ENCODE measurements around the gene TMEM35B. TPM values are rescaled to one million over a fixed set of nuclear protein-coding genes. Genes with fewer than 3 reads are reported as not detected.
A peak's percentile ranks its signal among the peaks of the same experiment; 100 is the strongest.
"Not testable (repeated sequence)": the region's sequence is repeated elsewhere in the genome, so short reads cannot be mapped to it uniquely, and the experiment has no call there.

TMEM35B gene
- total RNA-seq, 1 donor from 2014 or later = 38.1 TPM

DNA sequence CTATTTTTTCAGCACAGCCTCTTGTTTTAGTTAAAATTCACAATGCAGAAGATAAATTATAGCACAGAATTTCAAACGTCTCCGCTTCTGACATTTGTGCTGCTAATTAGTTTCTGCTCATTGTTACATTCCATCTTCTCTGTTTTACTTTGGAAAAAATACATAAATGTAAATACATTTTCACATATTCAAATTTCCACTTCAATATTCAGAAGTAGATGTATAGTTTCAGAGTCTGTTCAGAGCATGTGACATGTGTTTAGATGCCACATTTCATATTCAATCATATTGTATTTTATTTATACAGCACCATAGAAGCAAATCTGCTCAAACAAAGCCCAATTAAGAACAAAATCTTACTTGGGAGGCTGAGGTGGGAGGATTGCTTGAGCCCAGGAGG, 19.6 kb downstream of the TMEM35B start:
- H3K36me3 ChIP-seq (ENCODE audit: control insufficient read depth, insufficient read depth, low read length) = no peaks in the 10 kb centered on the region
- TF ChIP-seq, protein P1, sequence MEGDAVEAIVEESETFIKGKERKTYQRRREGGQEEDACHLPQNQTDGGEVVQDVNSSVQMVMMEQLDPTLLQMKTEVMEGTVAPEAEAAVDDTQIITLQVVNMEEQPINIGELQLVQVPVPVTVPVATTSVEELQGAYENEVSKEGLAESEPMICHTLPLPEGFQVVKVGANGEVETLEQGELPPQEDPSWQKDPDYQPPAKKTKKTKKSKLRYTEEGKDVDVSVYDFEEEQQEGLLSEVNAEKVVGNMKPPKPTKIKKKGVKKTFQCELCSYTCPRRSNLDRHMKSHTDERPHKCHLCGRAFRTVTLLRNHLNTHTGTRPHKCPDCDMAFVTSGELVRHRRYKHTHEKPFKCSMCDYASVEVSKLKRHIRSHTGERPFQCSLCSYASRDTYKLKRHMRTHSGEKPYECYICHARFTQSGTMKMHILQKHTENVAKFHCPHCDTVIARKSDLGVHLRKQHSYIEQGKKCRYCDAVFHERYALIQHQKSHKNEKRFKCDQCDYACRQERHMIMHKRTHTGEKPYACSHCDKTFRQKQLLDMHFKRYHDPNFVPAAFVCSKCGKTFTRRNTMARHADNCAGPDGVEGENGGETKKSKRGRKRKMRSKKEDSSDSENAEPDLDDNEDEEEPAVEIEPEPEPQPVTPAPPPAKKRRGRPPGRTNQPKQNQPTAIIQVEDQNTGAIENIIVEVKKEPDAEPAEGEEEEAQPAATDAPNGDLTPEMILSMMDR (IDR thresholded peaks at IDR 0.05; ENCODE audit: insufficient read depth, low read length, poor library complexity, severe bottlenecking) = no peak
- DNase-seq (ENCODE audit: low read depth) = no peak
- no peak overlapping the region for H3K4me3 ChIP-seq (ENCODE audit: low read depth, low read length)
- H3K27me3 ChIP-seq (ENCODE audit: control insufficient read depth, insufficient read depth, low read length) = no peaks in the 10 kb centered on the region

DNA sequence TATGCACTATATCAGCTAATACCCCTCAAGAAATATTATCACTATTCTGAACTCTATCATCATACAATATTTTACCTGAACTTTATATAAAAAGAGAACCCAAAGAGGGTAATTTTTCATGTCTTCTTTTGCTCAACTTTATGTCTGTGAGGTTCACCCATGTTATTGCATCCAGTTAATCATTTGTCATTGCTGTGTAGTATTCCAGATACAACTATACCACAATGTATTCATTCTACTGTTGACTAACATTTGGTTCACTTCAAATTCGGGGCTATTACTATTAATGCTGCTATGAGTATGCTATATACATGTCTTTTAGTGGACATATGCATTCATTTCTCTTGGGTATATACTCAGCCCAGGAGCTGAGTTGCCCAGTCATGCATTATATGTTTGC, 34.7 kb downstream of the TMEM35B start:
- TF ChIP-seq, protein P1 (IDR thresholded peaks at IDR 0.05; ENCODE audit: insufficient read depth, low read length, poor library complexity, severe bottlenecking) = no peak
- Histone ChIP-seq H3K4me3 (ENCODE audit: low read depth, low read length) (no peak overlapping the region), H3K36me3 (ENCODE audit: control insufficient read depth, insufficient read depth, low read length) (no peaks in the 10 kb centered on the region), H3K27me3 (ENCODE audit: control insufficient read depth, insufficient read depth, low read length) (no peaks in the 10 kb centered on the region)
- DNase-seq (ENCODE audit: low read depth) = no peak

DNA sequence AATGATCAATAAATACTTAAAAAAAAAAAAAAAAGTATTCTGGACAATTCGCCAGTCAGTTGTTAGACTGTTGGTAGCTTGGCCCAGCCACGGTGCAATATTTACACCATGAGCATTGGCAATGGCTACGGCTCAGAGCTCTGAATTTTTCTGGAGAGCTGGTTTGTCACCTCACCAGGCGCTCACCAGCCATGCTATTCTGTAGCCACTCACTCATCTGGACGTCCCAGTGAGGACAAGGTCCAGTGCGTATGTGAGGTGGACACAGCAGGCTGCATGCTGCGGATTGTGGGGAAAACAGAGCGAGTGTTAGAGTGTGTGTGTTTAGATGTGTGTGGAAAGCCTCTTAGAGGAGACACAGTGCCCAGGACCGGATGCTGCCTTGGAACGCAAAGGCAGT, 36.4 kb downstream of the TMEM35B start:
- DNase-seq (ENCODE audit: low read depth); H3K4me3 ChIP-seq (ENCODE audit: low read depth, low read length); H3K36me3 ChIP-seq (ENCODE audit: control insufficient read depth, insufficient read depth, low read length); H3K27me3 ChIP-seq (ENCODE audit: control insufficient read depth, insufficient read depth, low read length): not testable (repeated sequence)

DNA sequence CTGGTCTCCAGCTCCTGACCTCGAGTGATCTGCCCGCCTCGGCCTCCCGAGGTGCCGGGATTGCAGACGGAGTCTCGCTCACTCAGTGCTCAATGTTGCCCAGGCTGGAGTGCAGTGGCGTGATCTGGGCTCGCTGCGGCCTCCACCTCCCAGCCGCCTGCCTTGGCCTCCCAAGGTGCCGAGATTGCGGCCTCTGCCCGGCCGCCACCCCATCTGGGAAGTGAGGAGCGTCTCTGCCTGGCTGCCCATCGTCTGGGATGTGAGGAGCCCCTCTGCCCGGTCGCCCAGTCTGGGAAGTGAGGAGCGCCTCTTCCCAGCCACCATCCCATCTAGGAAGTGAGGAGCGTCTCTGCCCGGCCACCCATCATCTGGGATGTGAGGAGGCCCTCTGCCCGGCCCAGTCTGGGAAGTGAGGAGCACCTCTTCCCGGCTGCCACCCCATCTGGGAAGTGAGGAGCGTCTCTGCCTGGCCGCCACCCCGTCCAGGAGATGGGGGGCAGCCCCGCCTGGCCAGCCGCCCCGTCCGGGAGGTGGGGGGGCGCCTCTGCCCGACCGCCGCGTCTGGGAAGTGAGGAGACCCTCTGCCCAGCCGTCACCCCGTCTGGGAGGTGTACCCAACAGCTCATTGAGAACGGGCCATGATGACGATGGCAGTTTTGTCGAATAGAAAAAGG, 37.4 kb downstream of the TMEM35B start:
- not testable (repeated sequence) for H3K27me3 ChIP-seq (ENCODE audit: control insufficient read depth, insufficient read depth, low read length); H3K4me3 ChIP-seq (ENCODE audit: low read depth, low read length); DNase-seq (ENCODE audit: low read depth); H3K36me3 ChIP-seq (ENCODE audit: control insufficient read depth, insufficient read depth, low read length)

DNA sequence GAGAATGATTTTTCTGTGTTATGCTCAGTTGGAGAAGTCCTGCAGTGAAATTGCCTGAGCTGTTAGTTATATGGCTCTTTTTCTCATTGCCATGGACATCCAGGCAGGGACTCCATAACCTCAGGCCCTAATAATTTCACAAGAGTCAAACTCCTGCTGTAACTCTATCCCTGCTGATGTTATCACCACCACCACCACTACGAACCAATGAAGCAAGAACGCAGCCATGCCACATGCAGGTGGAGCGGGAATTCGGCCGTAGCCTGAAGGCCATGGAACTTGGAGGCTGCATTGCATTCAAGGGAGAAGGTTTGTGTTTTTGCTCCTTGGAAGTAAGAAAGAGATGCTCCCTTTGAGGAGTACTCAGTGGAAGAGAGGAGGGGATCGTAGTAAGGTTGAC, 38.9 kb downstream of the TMEM35B start:
- Histone ChIP-seq H3K36me3 (ENCODE audit: control insufficient read depth, insufficient read depth, low read length) (no peaks in the 10 kb centered on the region), H3K27me3 (ENCODE audit: control insufficient read depth, insufficient read depth, low read length) (no peaks in the 10 kb centered on the region), H3K4me3 (ENCODE audit: low read depth, low read length) (no peak overlapping the region)
- TF ChIP-seq, protein P1 (IDR thresholded peaks at IDR 0.05; ENCODE audit: insufficient read depth, low read length, poor library complexity, severe bottlenecking) = no peak
- DNase-seq (ENCODE audit: low read depth) = peak; percentile 2

DNA sequence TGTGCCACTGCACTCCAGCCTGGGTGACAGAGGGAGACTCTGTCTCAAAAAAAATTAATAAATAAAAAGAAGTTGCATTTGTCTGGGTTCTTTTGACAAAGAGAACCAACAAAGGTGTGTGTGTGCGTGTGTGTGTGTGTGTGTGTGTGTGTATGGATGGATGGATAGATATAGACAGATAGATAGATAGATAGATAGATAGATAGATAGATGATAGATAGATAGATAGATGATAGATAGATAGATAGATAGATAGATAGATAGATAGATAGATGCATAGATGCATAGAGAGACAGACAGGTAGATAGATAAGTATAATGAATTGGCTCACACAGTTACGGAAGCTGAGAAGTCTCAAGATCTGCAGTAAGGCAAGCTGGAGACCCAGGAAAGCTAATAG, 43.3 kb downstream of the TMEM35B start:
- DNase-seq (ENCODE audit: low read depth); H3K27me3 ChIP-seq (ENCODE audit: control insufficient read depth, insufficient read depth, low read length); H3K4me3 ChIP-seq (ENCODE audit: low read depth, low read length); H3K36me3 ChIP-seq (ENCODE audit: control insufficient read depth, insufficient read depth, low read length): not testable (repeated sequence)

Other genes with a start within 250 kb of the TMEM35B start
- 0.27 TPM in 1 of 2 replicates, not detected in the other for gene GJB5, start 230.3 kb downstream of the TMEM35B start, total RNA-seq
- gene GJB4, start 225.6 kb downstream of the TMEM35B start, total RNA-seq = 0.89 and 1.3 TPM in 2 replicates
- gene GJB3, start 204.1 kb downstream of the TMEM35B start, total RNA-seq = 29.7 and 30.0 TPM in 2 replicates
- gene GJA4, start 192.3 kb downstream of the TMEM35B start, total RNA-seq = not detected in 2 replicates
- 37.1 and 45.2 TPM in 2 replicates for gene SMIM12, start 125.6 kb downstream of the TMEM35B start, total RNA-seq
- 0.75 and 0.82 TPM in 2 replicates for gene DLGAP3, start 55.7 kb downstream of the TMEM35B start, total RNA-seq
- 17.0 and 17.4 TPM in 2 replicates for gene ZMYM6, start 46.6 kb upstream of the TMEM35B start, total RNA-seq
- gene ZMYM1, start 94.0 kb upstream of the TMEM35B start, total RNA-seq = 12.3 and 13.0 TPM in 2 replicates
- 212 and 216 TPM in 2 replicates for gene SFPQ, start 207.8 kb upstream of the TMEM35B start, total RNA-seq

All from kidney epithelial cell (primary cell).